ENCODE measurements around the gene BIN1.
A peak's percentile ranks its signal among the peaks of the same experiment; 100 is the strongest.

Gene BIN1

DNA sequence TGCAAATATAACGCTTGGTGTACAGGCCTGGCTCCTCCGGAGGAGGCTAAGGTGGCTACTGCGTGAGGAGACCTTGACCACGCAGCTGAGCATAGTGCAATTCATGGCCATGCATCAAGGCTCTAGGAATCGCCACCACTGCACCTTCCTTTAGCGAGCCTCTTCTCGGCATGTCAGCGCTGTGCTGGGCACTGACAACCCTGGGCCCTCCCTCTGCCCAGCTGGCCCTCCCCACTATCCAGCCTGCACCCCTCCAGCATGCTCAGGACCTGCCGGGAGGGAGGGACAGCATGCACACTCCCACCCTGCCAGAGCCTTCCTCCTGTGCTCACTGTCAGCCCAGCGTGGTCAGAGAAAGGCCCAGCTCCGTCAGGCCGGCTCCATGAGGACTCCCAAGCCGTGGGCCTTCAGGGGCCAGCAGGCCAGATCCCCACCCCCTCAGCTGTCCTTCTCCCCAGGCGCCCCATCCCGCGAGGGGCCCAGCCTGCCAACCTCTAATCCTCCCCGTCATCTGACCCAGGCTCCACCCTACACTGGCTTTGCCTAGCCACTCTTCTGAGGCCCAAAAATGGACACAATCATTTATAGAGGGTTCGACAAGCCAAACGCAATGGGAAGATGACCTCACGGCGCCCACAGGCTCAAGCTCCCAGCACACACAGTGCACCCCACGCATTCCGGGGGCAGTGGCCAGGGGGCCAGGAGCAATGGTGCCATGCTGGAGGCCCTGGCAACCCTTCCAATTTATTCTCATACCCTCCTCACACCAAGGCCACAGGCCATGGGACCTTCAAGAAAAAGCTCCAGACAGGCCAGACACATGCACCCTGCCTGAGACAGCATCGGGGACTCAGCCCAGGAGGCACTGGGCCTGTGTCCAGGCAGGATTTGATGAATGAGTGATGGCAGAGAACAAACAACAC lies 3.5 kb downstream of the BIN1 start:
- DNase-seq (ENCODE audit: low spot score): no peak

DNA sequence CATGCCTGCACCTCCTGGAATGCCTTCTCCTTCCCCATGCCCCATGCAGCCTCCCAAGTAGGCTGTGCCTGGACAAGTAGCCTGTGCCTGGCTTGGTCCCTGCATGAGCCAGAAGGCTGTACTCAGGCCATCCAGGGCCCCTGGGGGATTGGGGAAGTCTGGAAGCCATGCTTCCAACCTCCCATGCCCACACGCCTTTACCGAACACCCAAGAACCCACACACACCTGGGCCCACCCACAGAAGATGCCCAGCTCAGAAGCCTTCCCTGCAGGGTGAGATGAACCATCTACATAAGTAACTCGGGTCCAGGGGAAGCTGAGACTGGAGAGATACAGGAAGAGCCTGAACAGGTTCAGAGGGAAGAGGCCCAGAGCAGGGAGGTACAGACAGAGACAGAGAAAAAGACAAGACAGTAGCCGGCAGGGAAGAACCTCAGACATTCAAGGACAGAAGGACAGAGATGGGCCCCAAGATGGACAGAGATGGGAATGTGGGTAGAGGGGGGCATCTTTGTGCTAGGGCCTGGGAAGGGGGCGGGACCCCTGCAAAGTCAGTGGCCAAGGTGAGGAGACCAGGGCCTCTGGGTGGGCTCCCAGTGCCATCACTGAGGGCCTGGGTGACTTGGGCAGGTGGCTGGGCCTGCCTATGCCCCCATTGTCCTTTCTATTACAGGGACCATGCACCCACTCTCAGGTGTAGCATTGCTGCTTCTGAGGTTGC lies 4.3 kb downstream of the BIN1 start:
- DNase-seq (ENCODE audit: low spot score): no peak

DNA sequence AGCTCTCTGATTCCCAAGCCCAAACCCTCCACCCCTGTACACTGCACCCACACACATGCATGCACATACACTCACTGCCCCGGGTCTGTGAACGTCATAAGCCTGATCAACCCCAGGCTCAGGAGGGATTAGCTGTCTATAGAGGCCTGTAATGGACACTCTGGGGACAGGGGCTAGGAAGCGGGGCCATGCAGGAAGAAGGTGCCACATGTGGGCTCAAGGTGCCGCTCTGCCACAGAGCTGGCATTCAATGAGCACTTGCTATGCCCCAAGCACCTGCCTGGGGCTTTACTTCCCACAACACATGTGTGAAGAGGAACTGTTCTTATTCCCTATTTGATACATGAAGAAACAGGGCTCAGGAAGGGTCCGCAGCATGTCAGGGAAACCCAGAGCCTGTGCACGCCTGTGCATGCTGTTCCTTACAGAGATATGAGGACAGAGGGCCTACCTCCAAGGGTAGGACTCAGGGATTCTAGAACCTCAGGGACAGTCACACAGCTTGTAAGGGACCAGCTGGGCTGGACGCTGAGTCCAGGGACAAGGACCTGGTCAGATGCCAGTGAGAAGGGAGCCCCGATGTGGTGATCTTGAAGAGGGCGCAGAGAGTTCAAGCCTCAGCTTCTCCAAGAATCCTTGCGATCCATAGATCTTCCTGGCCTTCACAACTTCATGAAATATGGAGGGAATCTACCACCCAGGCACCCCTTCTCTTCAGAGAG lies 5.0 kb downstream of the BIN1 start:
- DNase-seq (ENCODE audit: low spot score): no peak

DNA sequence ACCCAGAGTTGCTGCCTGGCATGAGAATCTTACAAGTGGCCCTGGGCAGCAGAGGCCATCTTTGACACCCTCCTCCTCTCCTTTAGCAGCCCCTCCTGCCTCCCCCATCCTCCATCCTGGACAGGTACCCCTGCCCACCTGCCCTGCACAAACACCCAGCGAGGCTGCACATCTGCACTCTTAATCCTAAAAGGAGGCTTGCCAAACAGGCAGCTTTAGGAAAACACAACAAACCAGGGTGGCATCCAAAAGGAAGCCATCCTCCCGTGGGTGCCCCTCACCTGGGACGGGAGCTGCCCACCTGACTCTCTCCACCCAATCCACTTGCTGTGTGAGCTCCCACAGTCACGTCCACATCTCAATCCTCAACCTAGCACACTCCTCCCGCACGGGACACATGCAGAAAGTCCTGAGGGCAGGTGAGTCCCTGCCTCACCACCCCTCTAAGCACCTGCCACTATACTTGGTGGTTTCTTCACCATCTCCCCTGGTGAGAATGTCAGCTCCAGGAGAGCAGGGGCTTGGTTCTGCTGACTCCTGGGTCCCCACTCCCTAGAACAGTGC lies 5.8 kb downstream of the BIN1 start:
- DNase-seq (ENCODE audit: low spot score): no peak

DNA sequence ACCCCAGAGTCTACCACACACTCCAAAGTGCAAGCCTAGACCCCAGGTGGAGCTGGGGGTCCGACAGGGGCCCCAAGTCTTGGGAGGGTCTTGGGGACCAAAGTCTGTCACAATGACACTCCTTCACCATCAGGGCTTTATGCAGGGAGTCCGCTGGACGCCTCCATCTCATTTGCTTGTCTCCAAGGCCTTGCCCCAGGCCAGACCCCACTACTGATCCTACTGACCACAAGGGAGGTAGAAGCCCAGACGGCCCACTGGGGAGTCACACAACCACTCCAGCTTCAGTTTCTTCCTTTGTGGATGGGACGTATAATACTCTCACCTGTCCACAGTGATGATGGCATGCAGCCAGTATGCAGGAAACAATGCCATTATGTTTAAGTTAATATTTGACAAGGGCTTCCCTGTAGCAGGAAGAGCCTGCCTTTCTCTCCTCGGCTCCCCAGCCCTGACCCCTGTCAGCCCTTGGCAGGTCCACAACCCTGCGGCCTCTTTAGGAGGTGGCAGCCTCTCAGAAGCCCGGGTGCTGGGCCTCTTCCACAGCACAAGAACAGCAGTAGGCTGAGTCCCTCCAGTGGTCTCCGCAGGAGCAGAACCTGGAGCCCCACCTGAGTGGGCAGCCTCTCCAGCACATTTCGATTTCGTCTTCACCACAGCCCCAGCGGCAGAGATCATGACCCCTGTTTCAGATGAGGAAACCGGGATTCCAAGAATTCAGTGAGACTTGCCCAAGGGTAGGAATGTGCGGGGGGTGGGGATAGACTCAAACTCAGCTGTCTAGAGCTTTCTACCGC lies 6.5 kb downstream of the BIN1 start:
- no peak for DNase-seq (ENCODE audit: low spot score)

DNA sequence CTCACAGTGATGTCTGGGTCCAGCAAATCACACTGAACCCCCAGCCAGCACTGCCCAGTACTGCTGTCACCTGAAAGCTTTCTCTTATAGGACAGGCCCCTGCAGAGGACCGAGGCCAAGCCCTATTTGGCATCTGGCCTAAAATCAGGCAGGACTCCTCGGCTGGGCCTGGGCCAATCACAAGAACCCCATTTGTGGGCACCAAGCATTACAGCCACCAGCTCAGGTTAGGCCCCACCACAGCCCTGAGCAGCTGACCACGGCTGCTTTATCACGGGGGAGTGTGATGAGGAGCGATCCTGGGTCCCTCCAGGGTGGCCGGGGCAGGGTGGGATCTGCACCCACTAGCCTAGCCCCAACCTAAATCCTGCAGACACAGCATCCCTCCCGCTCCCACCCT lies 8.2 kb downstream of the BIN1 start:
- DNase-seq (ENCODE audit: low spot score): no peak

DNA sequence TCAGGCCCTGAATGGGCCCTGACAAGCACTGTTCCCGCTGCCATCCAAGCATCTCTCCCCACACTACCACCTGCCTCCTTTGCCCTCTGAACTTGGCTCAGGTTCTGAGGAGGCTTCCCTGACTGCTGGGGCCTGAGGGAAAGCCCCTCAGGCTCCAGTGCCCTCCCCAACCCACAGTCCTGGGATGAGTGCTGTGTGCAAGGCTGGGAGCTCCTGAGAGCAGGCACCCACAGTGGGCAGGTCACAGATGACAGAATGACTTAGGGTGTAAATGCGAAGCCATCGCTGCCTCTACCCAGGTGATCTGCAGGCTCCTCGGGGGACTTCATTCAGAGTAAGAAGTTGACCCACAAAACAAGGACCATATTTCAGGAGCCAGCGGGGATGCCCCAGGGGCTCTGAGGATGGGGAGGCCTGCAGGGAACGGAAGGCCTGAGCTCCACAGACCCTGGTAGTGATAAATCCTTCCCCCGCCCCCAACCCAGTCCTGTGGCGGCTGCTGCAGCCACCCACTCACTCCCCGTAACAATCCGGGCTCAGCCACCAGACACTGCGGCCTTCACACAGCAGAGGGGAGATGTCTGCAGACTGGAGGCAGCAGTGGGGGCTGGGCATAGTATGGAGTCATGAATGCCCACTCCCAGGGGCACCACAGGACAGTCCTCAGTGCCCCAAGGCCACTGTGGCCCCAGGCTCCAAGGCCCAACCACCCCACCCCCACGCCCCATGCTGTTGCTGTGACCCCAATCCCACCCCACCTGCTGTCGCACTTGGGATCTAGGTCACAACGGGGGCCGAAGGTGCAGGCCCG lies 8.9 kb downstream of the BIN1 start:
- DNase-seq (ENCODE audit: low spot score): no peak

DNA sequence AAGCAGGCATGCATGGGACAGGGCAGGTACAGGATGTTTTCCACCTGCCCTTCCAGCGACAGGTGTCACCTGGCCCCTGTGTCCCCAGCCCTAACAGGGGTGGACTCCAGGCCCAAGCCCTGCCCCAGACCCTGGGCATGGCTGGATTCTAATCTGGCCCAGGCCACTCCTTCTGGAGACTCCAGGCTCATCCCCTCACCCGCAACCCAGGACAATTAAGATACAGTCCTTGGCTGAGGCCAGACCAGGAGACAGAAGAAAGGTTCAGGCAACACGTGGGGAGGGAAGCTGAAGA lies 9.5 kb downstream of the BIN1 start:
- DNase-seq (ENCODE audit: low spot score): no peak

DNA sequence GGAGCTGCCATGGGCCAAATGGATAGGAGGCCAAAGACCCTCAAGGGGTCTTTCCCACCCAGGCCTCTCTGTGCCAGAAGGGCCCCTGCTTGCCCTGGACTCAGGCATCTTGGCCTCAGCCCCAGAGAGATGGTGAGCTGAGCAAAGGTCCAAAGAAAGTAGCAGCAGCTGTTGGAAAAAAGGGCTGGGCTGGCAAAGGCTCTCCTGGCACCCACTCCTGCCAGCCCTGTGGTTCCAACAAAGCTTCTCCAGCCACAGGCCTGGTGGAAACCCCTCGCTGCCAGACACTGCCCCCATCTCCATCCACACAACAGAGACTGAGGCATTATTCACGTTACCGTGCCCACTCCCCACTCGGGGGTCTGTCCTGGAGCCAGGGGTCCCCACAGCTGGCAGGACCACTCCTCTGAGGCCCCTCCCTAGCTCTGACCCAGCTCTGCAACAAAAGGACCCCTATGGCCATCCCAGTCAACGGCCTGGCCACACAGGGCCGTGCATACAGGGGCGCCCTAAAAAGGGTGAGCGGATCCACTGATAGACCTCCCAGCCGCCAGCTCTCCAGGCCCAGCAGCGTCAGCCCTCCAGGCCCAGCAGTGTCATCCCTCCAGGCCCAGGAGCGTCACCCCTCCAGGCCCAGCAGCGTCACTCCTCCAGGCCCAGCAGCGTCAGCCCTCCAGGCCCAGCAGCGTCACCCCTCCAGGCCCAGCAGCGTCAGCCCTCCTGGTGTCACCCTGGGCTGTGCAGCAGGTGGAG lies 10.1 kb downstream of the BIN1 start:
- no peak for DNase-seq (ENCODE audit: low spot score)

DNA sequence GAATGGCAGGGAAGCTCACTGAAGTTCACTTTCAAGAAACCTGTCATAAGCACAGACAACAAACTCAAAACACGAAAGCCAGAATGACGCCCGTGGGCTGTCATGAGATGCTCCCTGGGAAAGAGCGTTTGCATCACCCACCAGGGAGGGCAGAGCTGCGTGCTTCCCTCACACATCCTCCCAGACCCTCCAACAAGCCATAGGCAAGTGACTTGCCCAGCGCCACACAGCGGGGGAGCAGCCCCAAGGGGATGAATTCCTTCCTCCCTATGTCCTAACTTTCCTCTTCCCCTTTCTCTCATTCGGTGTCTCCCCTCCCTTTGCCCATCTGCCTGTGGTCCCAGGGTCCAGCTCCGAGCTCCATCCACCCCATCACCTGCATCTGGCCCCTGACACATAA lies 10.7 kb downstream of the BIN1 start:
- no peak for DNase-seq (ENCODE audit: low spot score)

DNA sequence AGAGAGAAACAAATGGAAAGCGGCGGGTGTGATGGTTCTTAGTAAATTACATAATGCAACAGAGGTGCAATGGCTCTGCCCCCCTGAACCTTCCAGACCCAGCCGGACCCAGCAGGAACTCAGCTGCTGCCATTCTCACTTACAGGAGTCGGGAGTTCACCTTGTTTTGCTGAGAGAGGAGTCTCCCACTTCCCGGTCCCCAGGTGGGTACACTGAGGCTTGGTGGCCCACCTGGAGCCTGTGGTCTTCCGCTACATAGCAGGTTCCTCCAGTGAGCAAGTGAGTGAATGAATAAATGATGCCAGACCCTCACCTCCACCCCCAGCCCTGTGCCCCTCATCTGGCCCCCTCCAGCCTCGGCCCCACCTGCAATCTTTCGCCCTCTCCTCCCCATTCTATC lies 11.2 kb downstream of the BIN1 start:
- no peak for DNase-seq (ENCODE audit: low spot score)

DNA sequence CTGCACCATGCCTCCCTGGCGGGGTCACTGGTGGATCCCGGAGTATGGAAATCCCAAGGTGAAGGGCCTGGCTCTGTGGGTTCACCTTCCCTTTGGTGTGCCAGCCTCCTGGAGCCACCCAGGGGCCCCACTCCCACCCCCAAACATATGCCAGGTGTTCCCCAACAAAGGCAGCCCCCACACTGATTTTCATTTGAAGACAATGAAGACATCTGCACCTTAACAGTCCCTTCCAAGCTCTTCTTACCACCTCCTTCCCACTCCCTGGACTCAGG lies 11.7 kb downstream of the BIN1 start:
- DNase-seq (ENCODE audit: low spot score): no peak

DNA sequence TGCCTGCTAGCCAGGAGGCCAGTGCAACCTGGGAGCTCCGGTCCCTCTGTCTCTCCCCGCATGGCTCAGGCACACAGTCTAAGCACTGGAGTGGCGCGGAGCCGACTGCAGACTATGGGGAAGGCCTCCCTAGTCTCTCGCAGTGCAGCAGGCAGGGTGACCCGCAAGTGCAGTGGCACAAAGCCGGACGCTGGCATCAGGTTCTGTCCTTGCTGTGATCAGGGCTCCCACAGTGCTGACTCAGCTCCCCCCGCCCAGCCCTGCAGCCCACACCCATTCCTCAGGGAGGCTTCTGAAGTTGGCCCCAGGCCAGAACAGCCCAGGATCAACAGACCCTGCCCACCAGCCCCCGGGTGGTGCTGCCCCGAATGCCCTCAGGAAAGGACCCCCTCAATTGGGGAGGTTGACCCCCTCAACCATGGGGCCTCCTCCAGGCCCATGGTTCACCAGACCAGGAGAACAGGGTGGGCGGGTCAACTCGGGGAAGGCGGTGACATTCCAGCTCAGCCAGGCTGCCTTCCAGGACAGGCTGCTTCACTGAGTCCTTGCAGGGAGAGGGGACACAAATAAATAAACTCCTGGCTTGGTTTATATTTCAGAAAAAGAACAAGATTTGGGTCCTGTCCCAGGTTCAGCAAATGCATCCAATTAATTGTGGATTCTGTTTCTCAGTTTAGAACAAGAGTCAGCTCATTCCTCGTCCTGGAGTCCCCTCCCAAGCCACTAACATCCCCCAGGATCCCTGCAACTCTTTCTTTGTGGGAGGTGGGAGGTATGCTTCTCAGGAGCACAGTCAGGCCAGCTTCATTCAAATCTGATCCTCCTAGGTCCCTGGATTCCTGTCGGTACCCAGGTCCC lies 12.2 kb downstream of the BIN1 start:
- DNase-seq (ENCODE audit: low spot score): peak; percentile 75

DNA sequence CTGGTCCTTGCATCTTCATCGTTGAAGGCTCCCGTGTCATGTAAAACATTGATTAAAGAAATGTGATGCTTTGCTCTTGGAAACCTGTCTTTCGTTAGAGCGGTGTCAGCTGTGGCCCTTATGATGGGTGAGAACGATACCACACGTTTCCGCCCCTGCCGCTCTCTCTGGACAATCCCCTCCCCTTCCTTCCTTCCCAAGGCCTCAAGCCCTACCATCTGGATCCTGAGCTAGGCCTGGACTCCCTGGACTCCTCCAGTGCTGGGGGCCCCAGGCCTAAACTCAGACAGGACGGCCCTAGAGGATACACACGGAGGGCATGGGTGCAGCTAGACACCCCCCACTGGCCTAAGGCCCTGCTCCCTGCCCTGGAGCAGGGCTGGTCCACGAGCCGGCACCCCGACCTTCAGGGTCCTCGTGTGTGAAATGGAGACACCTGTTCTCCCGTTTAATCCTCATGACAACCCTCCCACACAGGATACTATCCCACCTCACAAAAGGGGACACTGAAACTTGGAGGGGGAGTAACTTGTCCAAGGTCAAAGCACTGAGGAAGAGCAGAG lies 13.2 kb downstream of the BIN1 start:
- no peak for DNase-seq (ENCODE audit: low spot score)

DNA sequence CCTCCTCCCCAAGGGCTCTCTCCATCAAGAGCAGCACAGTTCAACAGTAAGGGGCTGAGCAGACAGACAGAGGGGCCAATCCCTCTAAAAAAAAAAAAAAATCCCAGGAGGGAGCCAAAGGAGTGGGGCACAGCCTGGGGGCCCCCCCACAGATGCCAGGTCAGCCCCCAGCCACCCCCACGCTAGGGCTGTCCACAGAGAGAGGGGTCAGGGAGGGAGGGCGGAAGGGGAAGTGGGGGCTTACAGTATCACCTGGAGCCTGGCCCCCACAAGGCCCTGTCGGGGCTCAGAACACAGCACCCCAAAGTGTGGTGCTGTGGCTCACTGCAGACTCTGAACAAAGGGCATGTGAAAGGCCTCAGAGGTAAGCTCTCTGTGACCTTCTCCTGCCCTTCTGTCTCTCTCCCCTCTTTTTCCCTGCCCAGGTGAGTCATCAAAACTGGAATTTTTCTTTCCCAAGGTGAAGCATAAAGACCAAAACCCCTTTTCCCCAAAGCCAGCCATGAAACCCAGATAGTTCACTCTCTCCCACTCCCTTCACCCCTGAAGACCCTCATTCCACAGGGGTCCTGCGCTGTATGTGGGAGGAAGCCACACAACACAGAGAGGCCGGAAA lies 13.9 kb downstream of the BIN1 start:
- DNase-seq (ENCODE audit: low spot score): no peak

DNA sequence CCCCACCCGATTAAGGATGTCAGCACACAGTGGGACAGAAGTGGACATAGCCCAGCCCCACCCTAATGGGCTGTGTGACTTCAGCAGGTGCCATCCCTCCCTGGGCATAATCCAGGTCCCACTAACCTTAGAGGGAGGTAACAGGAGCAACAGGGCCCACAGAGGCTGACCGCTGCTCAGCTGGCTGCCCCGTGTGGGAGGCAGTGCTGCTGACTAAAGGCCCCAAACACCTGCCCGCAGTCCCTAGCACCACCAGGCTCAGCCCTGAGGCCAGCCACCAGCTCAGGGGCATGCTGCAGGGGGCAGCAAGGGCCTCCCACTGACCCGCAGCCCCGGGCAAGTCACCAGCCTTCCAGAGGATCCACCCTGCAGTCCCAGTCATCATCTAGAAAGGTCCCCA lies 14.6 kb downstream of the BIN1 start:
- no peak for DNase-seq (ENCODE audit: low spot score)

DNA sequence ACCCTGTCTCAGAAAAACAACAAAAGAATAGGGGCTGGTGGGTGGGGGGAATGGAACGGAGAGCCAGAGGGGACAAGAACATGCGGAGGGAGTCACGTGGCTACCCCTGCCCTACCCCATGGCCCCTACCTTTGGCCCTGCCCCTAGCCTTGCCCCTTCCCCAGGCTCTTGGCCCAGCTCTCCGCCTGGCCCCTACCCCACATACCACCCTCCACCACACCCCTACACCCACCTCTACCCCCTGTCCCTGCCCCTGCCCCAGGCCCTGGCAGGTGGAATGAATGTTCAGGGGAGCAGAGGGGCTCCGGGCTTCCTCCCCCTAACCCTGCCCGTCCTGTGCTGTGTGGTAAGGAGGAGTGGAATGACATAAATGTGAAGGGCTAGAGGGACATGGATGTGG lies 15.1 kb downstream of the BIN1 start:
- DNase-seq (ENCODE audit: low spot score): no peak

DNA sequence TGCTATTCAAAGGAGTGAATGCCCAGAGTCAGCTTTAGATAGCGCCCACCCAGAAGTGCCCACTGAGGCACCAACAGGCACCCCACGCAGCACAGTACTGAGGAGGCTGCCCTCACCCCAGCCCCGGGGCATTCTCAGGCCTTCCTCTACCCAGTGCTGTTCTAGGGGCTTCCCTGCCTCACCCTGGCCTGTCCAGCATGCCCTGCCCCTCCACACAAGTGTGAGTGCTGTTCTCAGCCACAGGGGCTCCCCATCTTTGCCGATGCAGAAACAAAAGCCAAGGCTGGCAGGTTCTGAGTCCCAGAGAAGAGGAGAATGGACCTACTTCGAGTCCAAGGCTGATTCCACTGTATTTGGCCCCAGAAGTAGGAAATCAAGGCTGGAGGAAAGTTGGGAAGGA lies 15.8 kb downstream of the BIN1 start:
- DNase-seq (ENCODE audit: low spot score): no peak

Measured in iPS-NIHi11 (cell line).